ENCODE results near the gene RHOBTB3.

GRCh38 chr5:95808013-95808685 lies 77.0 kb downstream of the RHOBTB3 start:
- TF ChIP-seq POLR2A (IDR thresholded peaks at IDR 0.05): no peak
- TF ChIP-seq, protein P1, sequence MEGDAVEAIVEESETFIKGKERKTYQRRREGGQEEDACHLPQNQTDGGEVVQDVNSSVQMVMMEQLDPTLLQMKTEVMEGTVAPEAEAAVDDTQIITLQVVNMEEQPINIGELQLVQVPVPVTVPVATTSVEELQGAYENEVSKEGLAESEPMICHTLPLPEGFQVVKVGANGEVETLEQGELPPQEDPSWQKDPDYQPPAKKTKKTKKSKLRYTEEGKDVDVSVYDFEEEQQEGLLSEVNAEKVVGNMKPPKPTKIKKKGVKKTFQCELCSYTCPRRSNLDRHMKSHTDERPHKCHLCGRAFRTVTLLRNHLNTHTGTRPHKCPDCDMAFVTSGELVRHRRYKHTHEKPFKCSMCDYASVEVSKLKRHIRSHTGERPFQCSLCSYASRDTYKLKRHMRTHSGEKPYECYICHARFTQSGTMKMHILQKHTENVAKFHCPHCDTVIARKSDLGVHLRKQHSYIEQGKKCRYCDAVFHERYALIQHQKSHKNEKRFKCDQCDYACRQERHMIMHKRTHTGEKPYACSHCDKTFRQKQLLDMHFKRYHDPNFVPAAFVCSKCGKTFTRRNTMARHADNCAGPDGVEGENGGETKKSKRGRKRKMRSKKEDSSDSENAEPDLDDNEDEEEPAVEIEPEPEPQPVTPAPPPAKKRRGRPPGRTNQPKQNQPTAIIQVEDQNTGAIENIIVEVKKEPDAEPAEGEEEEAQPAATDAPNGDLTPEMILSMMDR (IDR thresholded peaks at IDR 0.05): no peak
- TF ChIP-seq EP300 (IDR thresholded peaks at IDR 0.05): no peak
